Choroid plexus epithelial cell (primary cell): ENCODE measurements around the gene KRT73.
A peak's percentile ranks its signal among the peaks of the same experiment; 100 is the strongest.

ENCODE experiments used
- DNase-seq: peaks from one replicate; pipeline ENCODE4 v3.0.0-alpha.2; 2010; ENCODE audit warnings: low read depth
- H3K4me3 ChIP-seq: 2 replicates; pipeline ENCODE4 v1.5.1; 2011; ENCODE audit warnings: low read depth, mild to moderate bottlenecking, control low read depth, low read length, moderate library complexity
- TF ChIP-seq, protein P1 (sequence below): conservative IDR thresholded peaks from 2 replicates; pipeline ENCODE4 v1.5.1; 2011; ENCODE audit warnings: low read depth, mild to moderate bottlenecking, control low read depth, inconsistent platforms, low read length, moderate library complexity

KRT73 gene

DNA sequence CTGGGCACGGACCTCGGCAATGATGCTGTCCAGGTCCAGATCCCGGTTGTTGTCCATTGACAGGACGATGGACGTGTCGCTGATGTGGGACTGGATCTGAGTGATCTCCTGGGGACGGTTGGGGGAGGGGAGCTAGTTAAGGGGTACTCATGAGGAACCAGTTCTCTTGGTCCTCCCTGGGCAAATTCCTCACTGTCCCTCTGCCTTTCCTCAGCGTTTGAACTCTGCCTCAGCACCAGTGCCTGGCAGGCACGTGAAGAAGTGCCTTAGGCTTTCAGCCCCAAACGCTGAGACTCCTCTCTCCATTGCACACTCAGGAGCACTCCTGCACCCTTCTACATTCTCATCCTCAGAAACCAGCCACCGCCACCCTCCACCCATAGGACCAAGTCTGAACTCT lies 26.8 kb downstream of the KRT73 start:
- no peak for DNase-seq
- H3K4me3 ChIP-seq: no peak overlapping the region
- TF ChIP-seq, protein P1, sequence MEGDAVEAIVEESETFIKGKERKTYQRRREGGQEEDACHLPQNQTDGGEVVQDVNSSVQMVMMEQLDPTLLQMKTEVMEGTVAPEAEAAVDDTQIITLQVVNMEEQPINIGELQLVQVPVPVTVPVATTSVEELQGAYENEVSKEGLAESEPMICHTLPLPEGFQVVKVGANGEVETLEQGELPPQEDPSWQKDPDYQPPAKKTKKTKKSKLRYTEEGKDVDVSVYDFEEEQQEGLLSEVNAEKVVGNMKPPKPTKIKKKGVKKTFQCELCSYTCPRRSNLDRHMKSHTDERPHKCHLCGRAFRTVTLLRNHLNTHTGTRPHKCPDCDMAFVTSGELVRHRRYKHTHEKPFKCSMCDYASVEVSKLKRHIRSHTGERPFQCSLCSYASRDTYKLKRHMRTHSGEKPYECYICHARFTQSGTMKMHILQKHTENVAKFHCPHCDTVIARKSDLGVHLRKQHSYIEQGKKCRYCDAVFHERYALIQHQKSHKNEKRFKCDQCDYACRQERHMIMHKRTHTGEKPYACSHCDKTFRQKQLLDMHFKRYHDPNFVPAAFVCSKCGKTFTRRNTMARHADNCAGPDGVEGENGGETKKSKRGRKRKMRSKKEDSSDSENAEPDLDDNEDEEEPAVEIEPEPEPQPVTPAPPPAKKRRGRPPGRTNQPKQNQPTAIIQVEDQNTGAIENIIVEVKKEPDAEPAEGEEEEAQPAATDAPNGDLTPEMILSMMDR: no peak

DNA sequence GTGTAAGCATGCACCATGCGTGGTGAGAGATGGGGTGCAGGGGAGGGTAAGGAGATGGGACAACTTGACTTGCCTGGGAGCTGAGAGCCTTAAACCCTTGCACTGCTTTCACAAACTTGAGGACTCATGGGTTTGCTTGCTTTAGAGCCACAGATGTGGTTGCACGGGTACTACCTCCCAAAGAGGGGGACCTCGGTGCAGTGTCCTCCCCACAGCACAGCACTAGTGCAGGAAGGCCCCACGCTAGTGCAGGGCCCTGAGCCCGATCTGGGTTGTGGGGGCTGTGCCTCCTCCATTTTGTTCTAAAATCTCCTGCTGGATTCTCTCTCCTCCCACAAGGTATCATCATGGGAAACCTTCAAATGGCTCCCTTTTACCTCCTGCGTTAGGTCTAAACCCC lies 28.3 kb downstream of the KRT73 start:
- H3K4me3 ChIP-seq: no peak overlapping the region
- TF ChIP-seq, protein P1: no peak
- DNase-seq: no peak

DNA sequence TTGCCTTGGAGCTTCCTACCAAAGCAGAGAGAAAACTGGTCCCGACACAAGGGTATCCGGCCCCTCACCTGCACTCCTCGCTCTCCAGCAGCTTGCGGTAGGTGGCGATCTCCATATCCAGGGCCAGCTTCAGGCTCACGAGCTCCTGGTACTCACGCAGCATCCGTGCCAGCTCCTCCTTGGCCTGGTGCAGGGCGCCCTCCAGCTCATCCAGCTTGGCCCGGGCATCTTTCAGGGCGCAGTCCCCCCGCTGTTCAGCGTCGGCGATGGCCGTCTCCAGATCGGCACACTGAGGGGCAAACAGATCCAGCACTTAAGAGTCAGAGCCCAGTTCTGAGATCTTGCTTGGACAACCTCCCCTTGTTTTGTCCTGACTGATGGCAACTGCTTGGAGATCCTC lies 30.8 kb downstream of the KRT73 start:
- no peak for DNase-seq
- TF ChIP-seq, protein P1: no peak
- no peak overlapping the region for H3K4me3 ChIP-seq

DNA sequence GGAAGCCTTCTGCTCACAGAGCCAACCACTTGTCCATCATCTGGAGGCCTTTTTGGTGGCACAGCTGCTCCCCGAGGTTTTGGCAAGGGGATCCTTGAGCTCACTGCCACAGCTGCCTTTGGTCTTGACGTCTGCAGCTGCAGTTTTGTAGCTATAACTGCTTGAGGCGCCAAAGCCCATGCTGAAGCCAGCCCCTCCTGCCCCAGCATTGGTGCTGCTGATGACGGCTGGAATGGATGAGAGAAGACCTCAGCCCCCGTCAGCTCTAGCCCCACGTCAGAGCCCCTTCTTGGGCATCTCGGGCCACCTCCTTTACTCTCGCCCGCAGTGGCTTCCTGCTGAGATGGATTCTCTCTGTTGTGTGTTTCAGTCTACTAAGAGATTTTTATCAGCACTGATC lies 32.4 kb downstream of the KRT73 start:
- TF ChIP-seq, protein P1: no peak
- no peak overlapping the region for H3K4me3 ChIP-seq
- no peak for DNase-seq

DNA sequence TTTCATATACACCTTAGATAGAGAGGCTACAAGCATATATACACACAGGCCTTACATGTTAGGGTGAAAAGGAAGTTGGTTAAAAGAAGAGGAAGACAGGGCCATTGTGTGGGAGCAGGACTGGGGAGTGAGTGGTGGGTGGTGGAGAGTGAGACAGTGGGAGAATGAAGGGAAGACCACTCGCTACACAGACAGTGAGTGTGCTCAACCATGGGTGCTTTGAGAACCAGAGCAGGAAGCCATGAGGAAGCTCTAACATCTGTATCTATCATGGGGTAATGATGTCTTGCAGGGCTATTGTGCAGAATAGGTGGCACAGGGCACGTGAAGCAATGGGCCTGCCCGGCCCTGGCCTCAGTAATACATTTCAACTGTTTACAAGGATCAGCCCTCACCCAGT lies 33.3 kb downstream of the KRT73 start:
- no peak for DNase-seq
- TF ChIP-seq, protein P1: no peak
- H3K4me3 ChIP-seq: no peak overlapping the region

DNA sequence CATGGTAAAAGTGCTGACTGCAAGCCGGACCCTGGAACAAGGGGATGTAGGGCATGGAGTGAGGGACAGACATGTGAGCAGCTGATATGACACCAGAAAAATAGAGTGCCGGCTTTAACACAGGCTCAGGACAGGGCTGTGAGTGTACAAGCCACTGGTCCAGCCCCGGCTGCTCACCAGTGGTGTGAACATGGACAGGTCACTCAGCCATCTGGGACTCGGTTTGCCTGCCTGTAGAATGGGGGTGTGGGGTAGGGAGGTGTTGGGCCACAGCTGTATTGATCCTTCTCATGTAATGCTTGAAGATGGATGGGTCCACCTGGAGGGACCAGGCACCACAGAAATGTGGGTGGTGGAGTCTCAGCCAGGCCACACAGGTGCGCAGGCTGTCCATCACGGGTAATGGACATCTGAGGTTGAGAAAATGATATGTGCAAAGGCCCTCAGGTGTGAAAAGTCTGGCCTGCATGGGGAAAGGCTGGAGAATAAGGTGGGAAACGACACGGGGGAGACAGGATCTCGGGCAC lies 34.1 kb downstream of the KRT73 start:
- TF ChIP-seq, protein P1: no peak
- no peak overlapping the region for H3K4me3 ChIP-seq
- no peak for DNase-seq

DNA sequence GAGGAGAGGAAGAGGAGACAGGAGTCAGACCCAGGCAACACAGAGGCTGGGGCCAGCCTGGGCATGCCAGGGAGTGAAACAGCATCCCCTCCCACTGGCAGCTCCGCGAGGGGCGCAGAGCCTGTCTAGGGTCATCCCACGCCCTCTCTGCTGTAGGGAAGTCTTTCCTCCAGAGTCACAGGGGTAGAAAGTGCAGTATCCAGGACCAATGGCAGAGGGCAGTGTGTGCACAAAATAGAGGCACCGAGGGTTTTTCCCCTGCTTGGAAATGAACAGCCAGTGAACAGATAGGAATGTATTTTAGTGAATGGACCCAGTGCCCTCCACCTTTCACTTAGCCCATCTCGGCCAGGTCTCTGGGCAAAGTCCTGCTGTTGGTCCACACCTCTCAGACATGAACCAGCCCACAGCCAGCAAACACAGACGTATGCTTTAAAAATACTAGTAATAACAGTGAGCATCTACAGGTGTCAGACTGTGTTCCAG lies 35.3 kb downstream of the KRT73 start:
- DNase-seq: peak; percentile 71
- TF ChIP-seq, protein P1: peak; percentile 92
- H3K4me3 ChIP-seq: no peak overlapping the region
